ENCODE results near the gene LYZL1. TPM values are rescaled to one million over a fixed set of nuclear protein-coding genes. Genes with fewer than 3 reads are reported as not detected.
"Not testable (repeated sequence)": the region's sequence is repeated elsewhere in the genome, so short reads cannot be mapped to it uniquely, and the experiment has no call there.

Gene LYZL1
- total and polyA plus RNA-seq, 2 donors (not counting 1 experiment from before 2014, with no cell fraction given), result not detected

- no peak overlapping the region for H3K4me2 ChIP-seq (ENCODE audit: extremely low read depth, insufficient read depth, low read length)
- no peak for DNase-seq (ENCODE audit: low read depth in 2 of 2)
- no peaks in the 10 kb centered on the region for H3K36me3 ChIP-seq (ENCODE audit: control insufficient read depth, insufficient read depth, low read length)
- peaks cover 2% of the 10 kb centered on the region for H3K4me1 ChIP-seq (ENCODE audit: control insufficient read depth, extremely low read depth, insufficient read depth, low read length)
- TF ChIP-seq EZH2 (IDR thresholded peaks at IDR 0.05; ENCODE audit: low read length, missing control alignments) (no peak), CTCF (conservative IDR thresholded peaks at IDR 0.05 in 1 of 2, IDR thresholded peaks at IDR 0.05 in 1 of 2; ENCODE audit: low read depth in 1 of 2, low read length in 2 of 2) (no peak)
- no peaks in the 10 kb centered on the region for H3K79me2 ChIP-seq (ENCODE audit: control insufficient read depth, insufficient read depth, low read length)
- H3K4me3 ChIP-seq (replicated peaks in 1 of 4; ENCODE audit: control extremely low read depth in 1 of 4, insufficient read depth in 1 of 4, low read depth in 3 of 4, low read length in 4 of 4), result no peak overlapping the region
- H4K20me1 ChIP-seq (ENCODE audit: control insufficient read depth, extremely low read depth, insufficient read depth, low read length), result no peaks in the 10 kb centered on the region
- no peak overlapping the region for H3K9ac ChIP-seq (ENCODE audit: insufficient read depth, low read length)
- no peaks in the 10 kb centered on the region for H3K9me3 ChIP-seq (ENCODE audit: control insufficient read depth, insufficient read depth, low read depth, low read length)
- H2AFZ ChIP-seq (ENCODE audit: low read length), result no peak overlapping the region
- H3K27ac ChIP-seq (ENCODE audit: insufficient read depth, low read length), result no peak overlapping the region
- H3K27me3 ChIP-seq (ENCODE audit: control insufficient read depth, insufficient read depth, low read length), result no peaks in the 10 kb centered on the region
Observed at GRCh38 chr10:29316308-29317026, 27.6 kb downstream of the LYZL1 start.

- H4K20me1 ChIP-seq (ENCODE audit: control insufficient read depth, extremely low read depth, insufficient read depth, low read length), result no peaks in the 10 kb centered on the region
- no peak overlapping the region for H2AFZ ChIP-seq (ENCODE audit: low read length)
- no peak overlapping the region for H3K9ac ChIP-seq (ENCODE audit: insufficient read depth, low read length)
- H3K4me2 ChIP-seq (ENCODE audit: extremely low read depth, insufficient read depth, low read length), result no peak overlapping the region
- H3K4me1 ChIP-seq (ENCODE audit: control insufficient read depth, extremely low read depth, insufficient read depth, low read length), result peaks cover 2% of the 10 kb centered on the region
- no peaks in the 10 kb centered on the region for H3K79me2 ChIP-seq (ENCODE audit: control insufficient read depth, insufficient read depth, low read length)
- no peak overlapping the region for H3K4me3 ChIP-seq (replicated peaks in 1 of 4; ENCODE audit: control extremely low read depth in 1 of 4, insufficient read depth in 1 of 4, low read depth in 3 of 4, low read length in 4 of 4)
- TF ChIP-seq CTCF (conservative IDR thresholded peaks at IDR 0.05 in 1 of 2, IDR thresholded peaks at IDR 0.05 in 1 of 2; ENCODE audit: low read depth in 1 of 2, low read length in 2 of 2), result no peak
- no peak for TF ChIP-seq EZH2 (IDR thresholded peaks at IDR 0.05; ENCODE audit: low read length, missing control alignments)
- H3K36me3 ChIP-seq (ENCODE audit: control insufficient read depth, insufficient read depth, low read length), result no peaks in the 10 kb centered on the region
- no peaks in the 10 kb centered on the region for H3K27me3 ChIP-seq (ENCODE audit: control insufficient read depth, insufficient read depth, low read length)
- DNase-seq (ENCODE audit: low read depth in 2 of 2), result peak; percentile 18 to 32
- H3K27ac ChIP-seq (ENCODE audit: insufficient read depth, low read length), result no peak overlapping the region
- no peaks in the 10 kb centered on the region for H3K9me3 ChIP-seq (ENCODE audit: control insufficient read depth, insufficient read depth, low read depth, low read length)
Observed at GRCh38 chr10:29317027-29317420, 28.2 kb downstream of the LYZL1 start.

DNA sequence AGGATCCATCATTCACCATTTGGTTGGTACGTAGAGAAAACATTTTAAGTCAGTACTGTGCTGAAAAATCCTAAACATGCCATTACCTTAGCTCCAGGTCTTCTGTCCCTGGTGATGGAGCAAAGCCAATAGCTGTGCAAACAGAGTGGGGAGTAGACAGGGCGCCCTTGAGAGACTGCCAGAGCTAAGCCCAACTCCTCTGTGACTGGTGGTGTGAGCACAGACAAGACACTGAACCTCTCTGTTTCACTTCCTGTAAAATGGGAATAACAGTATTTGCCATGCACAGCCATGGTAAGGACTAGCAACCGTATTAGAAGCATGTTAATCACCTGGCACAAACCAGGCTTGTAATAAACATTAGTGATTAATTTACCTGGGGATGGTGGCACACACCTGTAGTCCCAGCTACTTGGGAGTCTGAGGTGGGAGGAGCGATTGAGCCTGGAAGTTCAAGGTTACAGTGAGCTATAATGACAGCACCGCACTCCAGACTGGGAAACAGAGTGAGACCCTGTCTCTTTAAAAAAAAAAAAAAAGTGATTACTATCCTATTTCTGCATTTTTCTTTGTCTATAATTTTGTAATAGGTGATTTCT is 28.7 kb downstream of the LYZL1 start:
- no peak overlapping the region for H3K27ac ChIP-seq (ENCODE audit: insufficient read depth, low read length)
- no peak for DNase-seq (ENCODE audit: low read depth in 2 of 2)
- H3K4me2 ChIP-seq (ENCODE audit: extremely low read depth, insufficient read depth, low read length), result no peak overlapping the region
- TF ChIP-seq CTCF (conservative IDR thresholded peaks at IDR 0.05 in 1 of 2, IDR thresholded peaks at IDR 0.05 in 1 of 2; ENCODE audit: low read depth in 1 of 2, low read length in 2 of 2), result no peak
- no peak for TF ChIP-seq EZH2 (IDR thresholded peaks at IDR 0.05; ENCODE audit: low read length, missing control alignments)
- no peaks in the 10 kb centered on the region for H4K20me1 ChIP-seq (ENCODE audit: control insufficient read depth, extremely low read depth, insufficient read depth, low read length)
- H3K36me3 ChIP-seq (ENCODE audit: control insufficient read depth, insufficient read depth, low read length), result no peaks in the 10 kb centered on the region
- no peaks in the 10 kb centered on the region for H3K9me3 ChIP-seq (ENCODE audit: control insufficient read depth, insufficient read depth, low read depth, low read length)
- no peak overlapping the region for H2AFZ ChIP-seq (ENCODE audit: low read length)
- H3K27me3 ChIP-seq (ENCODE audit: control insufficient read depth, insufficient read depth, low read length), result no peaks in the 10 kb centered on the region
- H3K4me1 ChIP-seq (ENCODE audit: control insufficient read depth, extremely low read depth, insufficient read depth, low read length), result peaks cover 2% of the 10 kb centered on the region
- no peaks in the 10 kb centered on the region for H3K79me2 ChIP-seq (ENCODE audit: control insufficient read depth, insufficient read depth, low read length)
- no peak overlapping the region for H3K4me3 ChIP-seq (replicated peaks in 1 of 4; ENCODE audit: control extremely low read depth in 1 of 4, insufficient read depth in 1 of 4, low read depth in 3 of 4, low read length in 4 of 4)
- no peak overlapping the region for H3K9ac ChIP-seq (ENCODE audit: insufficient read depth, low read length)

DNA sequence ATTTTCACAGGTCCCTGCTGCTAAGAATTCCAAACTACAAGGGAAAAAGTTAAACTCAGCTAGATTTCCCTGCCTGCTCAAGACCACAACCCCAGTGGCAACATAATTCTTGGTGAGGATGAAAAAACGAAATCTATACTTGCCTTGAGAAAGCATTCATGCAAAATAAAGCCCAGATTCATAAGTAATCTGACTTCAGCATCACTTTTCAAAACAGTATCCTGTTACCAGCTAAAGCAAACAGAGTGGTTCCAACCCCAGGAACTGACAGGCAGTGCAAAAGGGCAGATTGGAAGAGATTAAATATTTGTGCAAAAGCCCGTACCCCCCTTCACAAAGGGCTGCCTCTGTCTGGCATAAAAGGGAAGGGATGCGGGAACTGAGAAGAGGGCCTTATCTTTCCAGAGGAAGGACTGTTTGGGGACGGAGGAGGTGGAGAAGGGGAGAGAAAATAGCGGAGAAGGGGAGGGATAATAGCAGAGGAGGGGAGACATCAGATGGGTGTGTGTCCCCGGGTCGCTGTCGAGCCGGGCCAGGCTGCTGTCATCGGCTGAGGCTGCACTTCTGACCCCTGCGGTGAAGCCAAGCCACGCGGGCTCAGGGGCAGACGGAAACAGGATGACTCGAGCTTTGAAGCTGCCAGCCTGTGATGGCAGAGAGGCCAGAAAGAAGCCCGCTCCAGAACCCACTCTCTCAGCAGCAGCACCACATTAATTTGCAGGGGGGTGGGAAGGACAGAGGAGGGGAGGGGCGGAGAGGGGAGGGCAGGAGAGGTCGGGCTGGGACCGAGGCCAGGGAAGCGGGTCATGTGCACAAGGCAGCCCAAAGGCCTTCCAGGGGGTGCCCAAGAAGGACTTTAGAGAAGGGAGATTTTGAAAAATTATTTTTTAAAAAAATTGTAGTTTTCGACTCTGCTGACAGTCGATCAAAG is 29.5 kb downstream of the LYZL1 start:
- not testable (repeated sequence) for H4K20me1 ChIP-seq (ENCODE audit: control insufficient read depth, extremely low read depth, insufficient read depth, low read length); H3K4me1 ChIP-seq (ENCODE audit: control insufficient read depth, extremely low read depth, insufficient read depth, low read length); H3K9ac ChIP-seq (ENCODE audit: insufficient read depth, low read length); H3K36me3 ChIP-seq (ENCODE audit: control insufficient read depth, insufficient read depth, low read length); H3K9me3 ChIP-seq (ENCODE audit: control insufficient read depth, insufficient read depth, low read depth, low read length); H2AFZ ChIP-seq (ENCODE audit: low read length); H3K27me3 ChIP-seq (ENCODE audit: control insufficient read depth, insufficient read depth, low read length); H3K4me2 ChIP-seq (ENCODE audit: extremely low read depth, insufficient read depth, low read length); H3K79me2 ChIP-seq (ENCODE audit: control insufficient read depth, insufficient read depth, low read length); H3K27ac ChIP-seq (ENCODE audit: insufficient read depth, low read length)
- DNase-seq (ENCODE audit: low read depth in 2 of 2), result peak; percentile 51
- peak overlapping the region in 1 of 4 experiments; percentile 14 for H3K4me3 ChIP-seq (replicated peaks in 1 of 4; ENCODE audit: control extremely low read depth in 1 of 4, insufficient read depth in 1 of 4, low read depth in 3 of 4, low read length in 4 of 4)
